ENCODE results near the gene RHBDL1.

RHBDL1 gene

GRCh38 chr16:708019-708418 is 32.5 kb downstream of the RHBDL1 start:
- DNase-seq, result no peak

GRCh38 chr16:708959-709358 is 33.5 kb downstream of the RHBDL1 start:
- DNase-seq, result no peak

DNA sequence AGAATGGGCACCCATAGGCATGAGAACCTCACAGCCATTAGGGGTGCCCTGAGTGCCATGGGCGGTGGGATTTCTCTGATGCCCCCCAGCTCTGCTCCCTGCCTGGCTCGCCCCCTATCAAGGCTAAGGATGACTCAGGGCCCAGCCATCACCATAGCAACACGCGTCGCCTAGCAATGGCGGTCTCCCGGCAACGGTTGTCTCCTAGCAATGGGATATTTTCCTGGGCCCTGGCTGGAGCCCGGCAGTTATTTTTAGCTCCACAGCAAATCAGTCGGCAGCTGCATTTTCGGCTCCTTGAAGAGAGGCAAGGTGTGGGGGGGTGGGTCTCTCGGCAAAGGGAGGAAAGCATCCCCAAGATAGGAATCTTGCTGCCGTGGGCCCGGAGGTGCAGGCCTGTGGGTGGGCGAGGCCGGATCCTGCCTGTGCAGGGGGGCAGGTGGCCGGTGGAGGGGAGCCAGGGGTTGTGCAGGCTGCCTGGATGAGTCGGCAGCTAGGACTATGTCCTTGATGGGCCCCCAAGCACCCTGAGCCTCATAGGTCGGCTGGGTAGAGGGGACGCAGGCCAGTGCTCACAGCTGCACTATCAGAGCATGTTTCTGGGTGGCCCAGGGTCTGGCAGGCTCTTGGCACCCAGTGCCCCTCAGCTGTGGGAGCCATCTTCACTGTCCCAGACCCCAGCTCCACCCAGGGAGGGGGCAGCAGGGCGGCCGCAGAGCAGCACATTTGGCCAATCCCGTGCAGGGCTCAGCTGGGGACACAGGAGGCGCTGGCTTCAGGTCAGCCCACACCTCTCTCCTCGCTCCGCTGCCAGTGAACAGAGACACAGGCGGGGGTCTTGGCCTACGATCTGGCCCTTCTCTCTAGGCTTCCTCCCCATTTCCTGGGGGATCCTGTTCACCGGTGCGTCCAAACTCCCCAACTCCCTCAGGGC is 34.4 kb downstream of the RHBDL1 start:
- DNase-seq, result no peak

- DNase-seq, result no peak
Observed at GRCh38 chr16:710500-711075, 35.1 kb downstream of the RHBDL1 start.

GRCh38 chr16:711084-711483 is 35.6 kb downstream of the RHBDL1 start:
- DNase-seq, result no peak

GRCh38 chr16:711548-712320 is 36.3 kb downstream of the RHBDL1 start:
- DNase-seq, result peak; percentile 25

GRCh38 chr16:712740-713250 is 37.3 kb downstream of the RHBDL1 start:
- peak; percentile 46 for DNase-seq

GRCh38 chr16:714079-714478 is 38.6 kb downstream of the RHBDL1 start:
- no peak for DNase-seq

GRCh38 chr16:714558-715476 is 39.3 kb downstream of the RHBDL1 start, which contains the start of gene METRN:
Gene METRN, plus strand, starts transcription at chr16:715118. Its CDS starts 172 bp downstream, at chr16:715290.
- DNase-seq, result peak; percentile 66

DNA sequence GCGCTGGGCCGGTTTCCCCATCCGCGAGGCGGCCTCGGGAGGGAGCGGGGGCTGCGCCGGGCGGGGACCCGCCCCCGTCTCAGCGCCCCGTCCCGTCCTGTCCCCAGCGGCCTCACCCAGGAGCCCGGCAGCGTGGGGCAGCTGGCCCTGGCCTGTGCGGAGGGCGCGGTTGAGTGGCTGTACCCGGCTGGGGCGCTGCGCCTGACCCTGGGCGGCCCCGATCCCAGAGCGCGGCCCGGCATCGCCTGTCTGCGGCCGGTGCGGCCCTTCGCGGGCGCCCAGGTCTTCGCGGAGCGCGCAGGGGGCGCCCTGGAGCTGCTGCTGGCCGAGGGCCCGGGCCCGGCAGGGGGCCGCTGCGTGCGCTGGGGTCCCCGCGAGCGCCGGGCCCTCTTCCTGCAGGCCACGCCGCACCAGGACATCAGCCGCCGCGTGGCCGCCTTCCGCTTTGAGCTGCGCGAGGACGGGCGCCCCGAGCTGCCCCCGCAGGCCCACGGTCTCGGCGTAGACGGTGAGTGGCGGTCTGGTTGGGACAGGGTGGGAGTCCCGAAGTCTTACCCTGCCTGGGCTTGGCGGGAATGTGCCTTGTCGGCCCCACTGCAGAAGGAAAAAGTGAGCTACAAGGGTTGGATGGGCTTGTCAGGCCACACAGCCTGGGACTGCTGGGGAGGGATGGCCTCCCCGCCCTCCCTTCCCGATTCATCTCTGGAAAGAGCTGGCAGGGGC is 40.2 kb downstream of the RHBDL1 start:
- no peak for DNase-seq

DNA sequence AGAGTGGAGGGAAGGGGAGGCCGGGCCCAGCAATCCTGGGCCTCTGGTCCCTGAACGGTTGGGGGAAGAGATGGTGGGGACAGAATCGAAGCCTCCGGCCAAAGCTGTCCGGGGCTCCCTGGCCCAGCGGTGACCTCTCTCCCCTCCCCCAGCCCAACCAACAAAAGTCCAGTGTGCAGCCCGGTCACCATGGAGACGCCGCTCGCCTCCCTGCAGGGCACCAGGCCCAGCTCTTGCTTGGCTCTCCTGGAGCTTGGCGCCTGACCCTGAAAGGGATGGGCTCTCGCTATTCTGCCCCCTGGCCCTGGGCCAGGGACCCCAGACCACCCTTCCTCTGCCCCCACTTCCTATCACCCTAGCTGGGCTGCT is 40.7 kb downstream of the RHBDL1 start:
- DNase-seq, result no peak

- no peak for DNase-seq
Observed at GRCh38 chr16:716768-717325, 41.4 kb downstream of the RHBDL1 start.

- DNase-seq, result no peak
Observed at GRCh38 chr16:717450-718245, 42.2 kb downstream of the RHBDL1 start.

GRCh38 chr16:718389-718788 is 42.9 kb downstream of the RHBDL1 start:
- no peak for DNase-seq

- no peak for DNase-seq
Observed at GRCh38 chr16:718922-719321, 43.5 kb downstream of the RHBDL1 start.

DNA sequence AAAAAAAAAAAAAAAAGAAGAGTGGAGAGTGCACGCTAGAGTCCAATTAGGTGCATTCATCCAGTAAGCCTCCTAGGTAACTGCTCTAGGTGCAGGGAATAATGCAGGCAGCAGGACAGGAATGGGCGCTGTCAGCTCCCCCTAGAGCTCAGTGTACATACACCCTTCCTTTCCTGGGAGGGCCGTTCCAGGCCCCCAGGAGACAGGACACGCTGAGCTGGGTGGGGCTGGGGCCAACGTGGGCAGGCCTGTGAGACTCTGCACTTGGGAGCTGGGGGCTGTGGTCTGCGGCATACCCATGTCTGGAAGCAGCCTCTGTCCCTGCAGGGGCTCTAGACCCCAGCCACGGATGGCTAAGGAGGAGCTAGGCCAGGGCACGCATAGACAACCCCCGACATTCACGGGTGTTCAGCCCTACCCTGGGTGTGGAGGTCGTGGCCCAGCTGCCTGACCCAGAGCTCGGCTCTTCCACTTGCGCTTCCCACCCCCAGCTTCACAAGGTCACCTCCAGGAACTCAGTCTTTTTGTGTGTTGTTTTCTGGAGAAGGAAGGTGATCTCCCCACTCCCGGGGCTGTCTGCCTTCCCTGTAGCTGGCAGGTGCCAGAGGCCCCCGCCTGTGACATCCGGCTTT is 44.5 kb downstream of the RHBDL1 start:
- no peak for DNase-seq

GRCh38 chr16:720447-720989 is 45.0 kb downstream of the RHBDL1 start:
- DNase-seq, result no peak

DNA sequence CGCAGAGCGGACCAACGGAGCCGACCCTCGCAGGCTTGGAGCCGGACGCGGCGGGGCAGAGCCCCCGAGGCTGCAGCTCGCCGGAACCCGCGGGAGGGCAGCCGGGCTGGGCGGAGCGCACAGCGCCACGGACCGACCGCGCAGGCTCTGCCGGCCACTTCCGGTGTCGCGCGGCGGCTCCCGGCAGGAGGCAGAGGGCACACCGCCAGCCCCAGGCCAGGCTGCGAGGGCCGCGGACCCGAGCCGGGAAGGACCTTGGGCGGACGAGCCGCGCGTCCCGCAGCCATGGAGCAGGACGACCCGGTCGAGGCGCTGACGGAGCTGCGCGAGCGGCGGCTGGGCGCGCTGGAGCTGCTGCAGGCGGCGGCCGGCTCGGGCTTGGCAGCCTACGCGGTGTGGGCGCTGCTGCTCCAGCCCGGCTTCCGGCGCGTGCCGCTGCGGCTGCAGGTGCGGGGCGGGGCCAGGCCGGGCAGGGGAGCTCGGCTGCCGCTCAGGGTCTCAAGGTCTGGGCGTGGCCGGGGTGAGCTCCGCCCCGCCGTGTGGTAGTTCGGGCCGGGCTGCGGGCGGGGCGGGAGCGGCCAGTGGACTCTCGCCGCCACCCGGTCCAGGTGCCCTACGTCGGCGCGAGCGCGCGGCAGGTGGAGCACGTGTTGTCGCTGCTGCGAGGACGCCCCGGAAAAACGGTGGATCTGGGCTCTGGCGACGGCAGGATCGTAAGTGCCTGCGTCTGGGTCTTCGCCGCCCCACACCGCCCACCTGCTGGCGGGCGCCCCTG is 45.7 kb downstream of the RHBDL1 start, which contains the start of gene ANTKMT:
Gene ANTKMT (plus strand): TSS at position 157 of the 775 bp plus-strand sequence. CDS start 129 bp downstream, at position 286.
- peak; percentile 44 for DNase-seq

All from KG1 (cell line).